ENCODE results near the gene SWI5.

The SWI5 gene

GRCh38 chr9:128244091-128244836 is 31.8 kb upstream of the SWI5 start:
- Histone ChIP-seq H3K9me3 (ENCODE audit: control insufficient read depth, low read length) (no peaks in the 10 kb centered on the region), H3K27ac (ENCODE audit: insufficient read depth, low read depth, low read length, poor library complexity, severe bottlenecking) (no peak overlapping the region), H3K4me1 (ENCODE audit: control insufficient read depth, insufficient read depth, low read length) (peaks cover 23% of the 10 kb centered on the region), H3K4me3 (ENCODE audit: insufficient read depth, low read depth, low read length) (no peak overlapping the region), H3K36me3 (ENCODE audit: control insufficient read depth, insufficient read depth, low read length) (peaks cover 3% of the 10 kb centered on the region), H3K27me3 (ENCODE audit: control insufficient read depth, insufficient read depth, low read length, poor library complexity, severe bottlenecking) (no peaks in the 10 kb centered on the region)
- 87 to 90% methylated on average over 12 to 13 of the region's 13 CpGs for WGBS, 2 experiments

- Histone ChIP-seq H3K36me3 (ENCODE audit: control insufficient read depth, insufficient read depth, low read length) (peaks cover 3% of the 10 kb centered on the region), H3K9me3 (ENCODE audit: control insufficient read depth, low read length) (no peaks in the 10 kb centered on the region), H3K27ac (ENCODE audit: insufficient read depth, low read depth, low read length, poor library complexity, severe bottlenecking) (no peak overlapping the region), H3K4me1 (ENCODE audit: control insufficient read depth, insufficient read depth, low read length) (peaks cover 23% of the 10 kb centered on the region), H3K4me3 (ENCODE audit: insufficient read depth, low read depth, low read length) (no peak overlapping the region), H3K27me3 (ENCODE audit: control insufficient read depth, insufficient read depth, low read length, poor library complexity, severe bottlenecking) (no peaks in the 10 kb centered on the region)
- 29 to 30% methylated on average over 17 to 18 of the region's 18 CpGs for WGBS, 2 experiments
Observed at GRCh38 chr9:128244837-128245231, 31.2 kb upstream of the SWI5 start.

GRCh38 chr9:128245421-128246151 is 30.5 kb upstream of the SWI5 start:
- Histone ChIP-seq H3K36me3 (ENCODE audit: control insufficient read depth, insufficient read depth, low read length) (peaks cover 3% of the 10 kb centered on the region), H3K27ac (ENCODE audit: insufficient read depth, low read depth, low read length, poor library complexity, severe bottlenecking) (peak overlapping the region; percentile 30), H3K9me3 (ENCODE audit: control insufficient read depth, low read length) (no peaks in the 10 kb centered on the region), H3K4me3 (ENCODE audit: insufficient read depth, low read depth, low read length) (no peak overlapping the region), H3K27me3 (ENCODE audit: control insufficient read depth, insufficient read depth, low read length, poor library complexity, severe bottlenecking) (no peaks in the 10 kb centered on the region), H3K4me1 (ENCODE audit: control insufficient read depth, insufficient read depth, low read length) (peaks cover 23% of the 10 kb centered on the region)
- 73 to 76% methylated on average over 13 of the region's 13 CpGs for WGBS, 2 experiments

GRCh38 chr9:128246471-128246870 is 29.6 kb upstream of the SWI5 start:
- Histone ChIP-seq H3K9me3 (ENCODE audit: control insufficient read depth, low read length) (no peaks in the 10 kb centered on the region), H3K36me3 (ENCODE audit: control insufficient read depth, insufficient read depth, low read length) (peaks cover 3% of the 10 kb centered on the region), H3K27me3 (ENCODE audit: control insufficient read depth, insufficient read depth, low read length, poor library complexity, severe bottlenecking) (no peaks in the 10 kb centered on the region), H3K4me1 (ENCODE audit: control insufficient read depth, insufficient read depth, low read length) (peaks cover 23% of the 10 kb centered on the region), H3K4me3 (ENCODE audit: insufficient read depth, low read depth, low read length) (no peak overlapping the region), H3K27ac (ENCODE audit: insufficient read depth, low read depth, low read length, poor library complexity, severe bottlenecking) (no peak overlapping the region)
- WGBS, 2 experiments: 85 to 87% methylated on average over 2 of the region's 2 CpGs

GRCh38 chr9:128247226-128247803 is 28.8 kb upstream of the SWI5 start:
- no peak overlapping the region for H3K4me3 ChIP-seq (ENCODE audit: insufficient read depth, low read depth, low read length)
- 97 to 98% methylated on average over 5 of the region's 5 CpGs for WGBS, 2 experiments

GRCh38 chr9:128249558-128249907 is 26.5 kb upstream of the SWI5 start:
- H3K9me3 ChIP-seq (ENCODE audit: control insufficient read depth, low read length): no peaks in the 10 kb centered on the region
- no peaks in the 10 kb centered on the region for H3K27me3 ChIP-seq (ENCODE audit: control insufficient read depth, insufficient read depth, low read length, poor library complexity, severe bottlenecking)
- no peak overlapping the region for H3K27ac ChIP-seq (ENCODE audit: insufficient read depth, low read depth, low read length, poor library complexity, severe bottlenecking)
- H3K4me1 ChIP-seq (ENCODE audit: control insufficient read depth, insufficient read depth, low read length): peaks cover 11% of the 10 kb centered on the region
- H3K4me3 ChIP-seq (ENCODE audit: insufficient read depth, low read depth, low read length): no peak overlapping the region
- H3K36me3 ChIP-seq (ENCODE audit: control insufficient read depth, insufficient read depth, low read length): peaks cover 3% of the 10 kb centered on the region
- 85 to 95% methylated on average over 8 of the region's 8 CpGs for WGBS, 2 experiments

More at GRCh38 chr9:128247226-128247803, 28.8 kb upstream of the SWI5 start:
- H3K27me3 ChIP-seq (ENCODE audit: control insufficient read depth, insufficient read depth, low read length, poor library complexity, severe bottlenecking): no peaks in the 10 kb centered on the region
- peaks cover 3% of the 10 kb centered on the region for H3K36me3 ChIP-seq (ENCODE audit: control insufficient read depth, insufficient read depth, low read length)
- peaks cover 23% of the 10 kb centered on the region for H3K4me1 ChIP-seq (ENCODE audit: control insufficient read depth, insufficient read depth, low read length)
- H3K27ac ChIP-seq (ENCODE audit: insufficient read depth, low read depth, low read length, poor library complexity, severe bottlenecking): no peak overlapping the region
- no peaks in the 10 kb centered on the region for H3K9me3 ChIP-seq (ENCODE audit: control insufficient read depth, low read length)

- Histone ChIP-seq H3K36me3 (ENCODE audit: control insufficient read depth, insufficient read depth, low read length) (peaks cover 3% of the 10 kb centered on the region), H3K9me3 (ENCODE audit: control insufficient read depth, low read length) (no peaks in the 10 kb centered on the region), H3K4me1 (ENCODE audit: control insufficient read depth, insufficient read depth, low read length) (peaks cover 4% of the 10 kb centered on the region), H3K27ac (ENCODE audit: insufficient read depth, low read depth, low read length, poor library complexity, severe bottlenecking) (no peak overlapping the region), H3K4me3 (ENCODE audit: insufficient read depth, low read depth, low read length) (peak overlapping the region; percentile 20), H3K27me3 (ENCODE audit: control insufficient read depth, insufficient read depth, low read length, poor library complexity, severe bottlenecking) (no peaks in the 10 kb centered on the region)
- WGBS, 2 experiments: 75 to 77% methylated on average over 81 of the region's 81 CpGs
Observed at GRCh38 chr9:128249908-128250838, 25.9 kb upstream of the SWI5 start.

GRCh38 chr9:128250839-128251731 is 25.0 kb upstream of the SWI5 start:
- no peaks in the 10 kb centered on the region for H3K4me1 ChIP-seq (ENCODE audit: control insufficient read depth, insufficient read depth, low read length)
- peak overlapping the region; percentile 20 for H3K4me3 ChIP-seq (ENCODE audit: insufficient read depth, low read depth, low read length)
- no peak overlapping the region for H3K27ac ChIP-seq (ENCODE audit: insufficient read depth, low read depth, low read length, poor library complexity, severe bottlenecking)
- H3K9me3 ChIP-seq (ENCODE audit: control insufficient read depth, low read length): no peaks in the 10 kb centered on the region
- H3K36me3 ChIP-seq (ENCODE audit: control insufficient read depth, insufficient read depth, low read length): peaks cover 5% of the 10 kb centered on the region
- H3K27me3 ChIP-seq (ENCODE audit: control insufficient read depth, insufficient read depth, low read length, poor library complexity, severe bottlenecking): no peaks in the 10 kb centered on the region
- 78 to 83% methylated on average over 43 of the region's 43 CpGs for WGBS, 2 experiments

- Histone ChIP-seq H3K4me3 (ENCODE audit: insufficient read depth, low read depth, low read length) (no peak overlapping the region), H3K27ac (ENCODE audit: insufficient read depth, low read depth, low read length, poor library complexity, severe bottlenecking) (no peak overlapping the region), H3K4me1 (ENCODE audit: control insufficient read depth, insufficient read depth, low read length) (no peaks in the 10 kb centered on the region), H3K9me3 (ENCODE audit: control insufficient read depth, low read length) (no peaks in the 10 kb centered on the region), H3K27me3 (ENCODE audit: control insufficient read depth, insufficient read depth, low read length, poor library complexity, severe bottlenecking) (no peaks in the 10 kb centered on the region), H3K36me3 (ENCODE audit: control insufficient read depth, insufficient read depth, low read length) (peaks cover 7% of the 10 kb centered on the region)
- 89 to 91% methylated on average over 3 of the region's 3 CpGs for WGBS, 2 experiments
Observed at GRCh38 chr9:128251732-128252100, 24.4 kb upstream of the SWI5 start.

Measured in ectodermal cell (in vitro differentiated cells).